ENCODE data around the gene ANP32B. TPM values are rescaled to one million over a fixed set of nuclear protein-coding genes. Genes with fewer than 3 reads are reported as not detected.
"Not testable (repeated sequence)": the region's sequence is repeated elsewhere in the genome, so short reads cannot be mapped to it uniquely, and the experiment has no call there.

ANP32B gene
- total and polyA plus RNA-seq, 7 donors: 52.8 to 136 (median 70.6) TPM

DNA sequence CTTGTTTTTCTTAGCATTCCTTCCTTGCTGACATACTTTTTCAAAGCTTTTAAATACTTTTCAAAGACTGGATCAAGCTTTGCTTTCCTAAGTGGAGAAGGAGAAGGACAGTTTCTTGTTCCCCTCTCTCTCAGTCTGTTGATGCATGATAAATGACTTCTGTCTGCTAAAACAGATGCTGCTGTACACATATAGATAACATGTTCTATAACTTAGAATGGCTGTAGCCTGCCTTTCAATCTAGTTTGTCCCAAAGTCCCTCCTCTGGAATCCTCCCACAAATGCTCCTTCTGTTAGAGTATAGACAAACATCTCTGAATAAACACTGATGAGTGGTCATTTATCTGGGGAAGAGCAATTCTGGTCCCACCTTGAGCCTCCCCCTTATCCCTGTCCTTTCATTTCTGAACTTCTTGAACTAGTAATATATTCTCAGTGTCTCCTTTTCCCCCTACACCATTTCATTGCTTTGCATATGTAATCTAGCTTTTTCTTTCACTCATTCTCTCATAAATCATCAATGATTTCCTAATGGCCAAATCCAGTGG is 39.8 kb upstream of the ANP32B start:
- DNase-seq (no peak), ATAC-seq (no peak)
- Histone ChIP-seq H3K4me1 (no peaks in the 10 kb centered on the region), H3K36me3 (ENCODE audit: insufficient read depth in 1 of 2, low read depth in 1 of 2) (no peaks in the 10 kb centered on the region), H3K9me3 (no peaks in the 10 kb centered on the region), H3K27me3 (ENCODE audit: insufficient read depth in 3 of 3, low read length in 2 of 3) (no peaks in the 10 kb centered on the region), H3K4me3 (no peak overlapping the region), H3K27ac (no peak overlapping the region)
- intact Hi-C loops (cut with DNase I): no loop called here
- TF ChIP-seq, protein P1, sequence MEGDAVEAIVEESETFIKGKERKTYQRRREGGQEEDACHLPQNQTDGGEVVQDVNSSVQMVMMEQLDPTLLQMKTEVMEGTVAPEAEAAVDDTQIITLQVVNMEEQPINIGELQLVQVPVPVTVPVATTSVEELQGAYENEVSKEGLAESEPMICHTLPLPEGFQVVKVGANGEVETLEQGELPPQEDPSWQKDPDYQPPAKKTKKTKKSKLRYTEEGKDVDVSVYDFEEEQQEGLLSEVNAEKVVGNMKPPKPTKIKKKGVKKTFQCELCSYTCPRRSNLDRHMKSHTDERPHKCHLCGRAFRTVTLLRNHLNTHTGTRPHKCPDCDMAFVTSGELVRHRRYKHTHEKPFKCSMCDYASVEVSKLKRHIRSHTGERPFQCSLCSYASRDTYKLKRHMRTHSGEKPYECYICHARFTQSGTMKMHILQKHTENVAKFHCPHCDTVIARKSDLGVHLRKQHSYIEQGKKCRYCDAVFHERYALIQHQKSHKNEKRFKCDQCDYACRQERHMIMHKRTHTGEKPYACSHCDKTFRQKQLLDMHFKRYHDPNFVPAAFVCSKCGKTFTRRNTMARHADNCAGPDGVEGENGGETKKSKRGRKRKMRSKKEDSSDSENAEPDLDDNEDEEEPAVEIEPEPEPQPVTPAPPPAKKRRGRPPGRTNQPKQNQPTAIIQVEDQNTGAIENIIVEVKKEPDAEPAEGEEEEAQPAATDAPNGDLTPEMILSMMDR (IDR thresholded peaks at IDR 0.05): no peak

DNA sequence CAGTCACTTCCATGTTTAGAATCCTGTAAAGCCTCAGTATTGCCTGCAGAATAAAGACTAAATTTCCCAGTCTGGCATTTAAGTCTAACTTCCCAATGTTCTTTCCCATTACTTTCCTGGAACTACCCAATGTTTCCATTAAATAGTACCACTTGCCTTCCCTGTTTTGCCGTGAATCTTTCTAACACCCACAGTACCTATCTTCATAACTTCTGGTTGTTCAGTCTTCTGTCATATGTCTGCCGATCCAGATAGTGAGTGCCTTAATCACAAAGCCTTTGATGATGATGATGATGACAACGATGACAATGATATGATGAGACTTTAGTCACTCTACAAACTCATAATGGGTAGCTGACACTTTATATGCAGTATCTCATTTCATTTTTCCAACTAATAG is 38.5 kb upstream of the ANP32B start:
- Histone ChIP-seq H3K27ac (no peak overlapping the region), H3K36me3 (ENCODE audit: insufficient read depth in 1 of 2, low read depth in 1 of 2) (no peaks in the 10 kb centered on the region), H3K4me3 (no peak overlapping the region), H3K9me3 (no peaks in the 10 kb centered on the region), H3K27me3 (ENCODE audit: insufficient read depth in 3 of 3, low read length in 2 of 3) (no peaks in the 10 kb centered on the region), H3K4me1 (no peaks in the 10 kb centered on the region)
- TF ChIP-seq, protein P1 (IDR thresholded peaks at IDR 0.05): no peak
- no peak for ATAC-seq
- no peak for DNase-seq
- intact Hi-C loops (cut with DNase I): no loop called here
- 79 to 80% (median 80%) methylated on average over 3 of the region's 3 CpGs for WGBS, 3 donors

DNA sequence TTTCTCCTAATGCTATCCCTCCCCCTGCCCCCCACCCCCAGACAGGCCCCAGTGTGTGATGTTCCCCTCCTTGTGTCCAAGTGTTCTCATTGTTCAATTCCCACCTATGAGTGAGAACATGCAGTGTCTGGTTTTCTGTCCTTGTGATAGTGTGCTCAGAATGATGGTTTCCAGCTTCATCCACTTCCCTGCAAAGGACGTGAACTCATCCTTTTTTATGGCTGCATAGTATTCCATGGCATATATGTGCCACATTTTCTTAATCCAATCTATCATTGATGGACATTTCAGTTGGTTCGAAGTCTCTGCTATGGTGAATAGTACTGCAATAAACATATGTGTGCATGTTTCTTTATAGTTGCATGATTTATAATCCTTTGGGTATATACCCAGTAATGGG is 37.7 kb upstream of the ANP32B start:
- H3K9me3 ChIP-seq; ATAC-seq; DNase-seq; H3K4me3 ChIP-seq; H3K36me3 ChIP-seq (ENCODE audit: insufficient read depth in 1 of 2, low read depth in 1 of 2); H3K27ac ChIP-seq; intact Hi-C loops (cut with DNase I); H3K27me3 ChIP-seq (ENCODE audit: insufficient read depth in 3 of 3, low read length in 2 of 3); H3K4me1 ChIP-seq: not testable (repeated sequence)
- WGBS, 3 donors: 76 to 87% (median 81%) methylated on average over 2 of the region's 2 CpGs

DNA sequence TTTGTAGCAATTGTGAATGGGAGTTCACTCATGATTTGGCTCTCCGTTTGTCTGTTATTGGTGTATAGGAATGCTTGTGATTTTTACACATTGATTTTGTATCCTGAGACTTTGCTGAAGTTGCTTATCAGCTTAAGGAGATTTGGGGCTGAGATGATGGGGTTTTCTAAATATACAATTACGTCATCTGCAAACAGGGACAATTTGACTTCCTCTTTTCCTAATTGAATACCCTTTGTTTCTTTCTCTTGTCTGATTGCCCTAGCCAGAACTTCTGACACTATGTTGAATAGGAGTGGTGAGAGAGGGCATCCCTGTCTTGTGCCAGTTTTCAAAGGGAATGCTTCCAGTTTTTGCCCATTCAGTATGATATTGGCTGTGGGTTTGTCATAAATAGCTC is 36.0 kb upstream of the ANP32B start:
- H3K27me3 ChIP-seq (ENCODE audit: insufficient read depth in 3 of 3, low read length in 2 of 3); H3K9me3 ChIP-seq; ATAC-seq; H3K36me3 ChIP-seq (ENCODE audit: insufficient read depth in 1 of 2, low read depth in 1 of 2); H3K4me1 ChIP-seq; intact Hi-C loops (cut with DNase I); H3K27ac ChIP-seq; H3K4me3 ChIP-seq; DNase-seq: not testable (repeated sequence)
- WGBS, 3 donors: 51 to 69% (median 62%) methylated on average over 2 of the region's 2 CpGs

DNA sequence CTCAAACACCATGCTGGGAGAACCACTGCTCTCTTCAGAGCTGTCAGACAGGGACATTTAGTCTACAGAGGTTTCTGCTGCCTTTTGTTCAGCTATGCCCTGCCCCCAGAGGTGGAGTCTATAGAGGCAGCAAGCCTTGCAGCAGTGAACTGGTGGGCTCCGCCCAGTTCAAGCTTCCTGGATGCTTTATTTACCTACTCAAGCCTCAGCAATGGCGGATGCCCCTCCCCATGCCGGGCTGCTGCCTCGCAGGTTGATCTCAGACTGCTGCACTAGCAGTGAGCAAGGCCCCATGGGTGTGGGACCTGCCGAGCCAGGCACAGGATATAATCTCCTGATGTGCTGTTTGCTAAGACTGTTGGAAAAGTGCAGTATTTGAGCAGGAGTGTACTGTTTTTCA is 32.3 kb upstream of the ANP32B start:
- H3K9me3 ChIP-seq; ATAC-seq; DNase-seq; intact Hi-C loops (cut with DNase I); H3K27ac ChIP-seq; H3K36me3 ChIP-seq (ENCODE audit: insufficient read depth in 1 of 2, low read depth in 1 of 2); H3K4me1 ChIP-seq; H3K27me3 ChIP-seq (ENCODE audit: insufficient read depth in 3 of 3, low read length in 2 of 3); H3K4me3 ChIP-seq: not testable (repeated sequence)
- 84 to 85% (median 84%) methylated on average over 5 of the region's 5 CpGs for WGBS, 3 donors

DNA sequence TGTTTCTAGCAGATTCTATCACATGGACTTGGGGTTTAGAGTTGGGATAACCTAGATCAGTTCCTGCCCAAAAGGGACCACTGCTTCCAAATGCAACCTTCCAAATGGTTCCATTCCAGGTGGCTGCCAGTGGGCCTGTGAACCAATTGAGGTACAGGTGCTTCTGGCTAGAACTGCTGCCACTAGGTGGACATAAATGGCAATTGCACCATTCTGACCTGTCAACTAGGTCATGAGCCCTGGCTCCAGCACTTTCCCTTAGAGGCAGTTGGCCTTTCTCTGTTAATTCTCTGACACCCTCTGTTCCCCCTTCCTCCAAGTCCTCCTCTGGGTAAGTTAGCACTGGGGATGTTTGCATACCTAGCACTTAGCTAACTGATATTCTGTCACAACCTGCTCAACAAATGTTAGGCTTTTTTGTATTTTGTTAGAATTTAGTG is 28.6 kb upstream of the ANP32B start:
- H3K36me3 ChIP-seq (ENCODE audit: insufficient read depth in 1 of 2, low read depth in 1 of 2): no peaks in the 10 kb centered on the region
- no peak overlapping the region for H3K4me3 ChIP-seq
- H3K27ac ChIP-seq: no peak overlapping the region
- DNase-seq (no peak), ATAC-seq (peak; percentile 58 to 77 (median 71))
- TF ChIP-seq, protein P1 (IDR thresholded peaks at IDR 0.05): peak; percentile 47
- no peaks in the 10 kb centered on the region for H3K4me1 ChIP-seq
- intact Hi-C loops (cut with DNase I): no loop called here
- H3K9me3 ChIP-seq: no peaks in the 10 kb centered on the region
- no peaks in the 10 kb centered on the region for H3K27me3 ChIP-seq (ENCODE audit: insufficient read depth in 3 of 3, low read length in 2 of 3)
